Stimulated activated CD4-positive, alpha-beta T cell treated with anti-CD3 and anti-CD28 coated beads, Interleukin-12 subunit alpha, Interleukin-12 subunit beta, amount 100 ng/mL, for 24 hours (primary cell): Measurements from ENCODE around the gene SSRP1.
A peak's percentile ranks its signal among the peaks of the same experiment; 100 is the strongest.
"Not testable (repeated sequence)": the region's sequence is repeated elsewhere in the genome, so short reads cannot be mapped to it uniquely, and the experiment has no call there.

ENCODE experiments used
- DNase-seq, 2 experiments: peaks; one replicate each; pipeline ENCODE4 v3.0.0-alpha.2; 2020; ENCODE audit warnings: low read depth in 2 of 2

The SSRP1 gene, protein sequence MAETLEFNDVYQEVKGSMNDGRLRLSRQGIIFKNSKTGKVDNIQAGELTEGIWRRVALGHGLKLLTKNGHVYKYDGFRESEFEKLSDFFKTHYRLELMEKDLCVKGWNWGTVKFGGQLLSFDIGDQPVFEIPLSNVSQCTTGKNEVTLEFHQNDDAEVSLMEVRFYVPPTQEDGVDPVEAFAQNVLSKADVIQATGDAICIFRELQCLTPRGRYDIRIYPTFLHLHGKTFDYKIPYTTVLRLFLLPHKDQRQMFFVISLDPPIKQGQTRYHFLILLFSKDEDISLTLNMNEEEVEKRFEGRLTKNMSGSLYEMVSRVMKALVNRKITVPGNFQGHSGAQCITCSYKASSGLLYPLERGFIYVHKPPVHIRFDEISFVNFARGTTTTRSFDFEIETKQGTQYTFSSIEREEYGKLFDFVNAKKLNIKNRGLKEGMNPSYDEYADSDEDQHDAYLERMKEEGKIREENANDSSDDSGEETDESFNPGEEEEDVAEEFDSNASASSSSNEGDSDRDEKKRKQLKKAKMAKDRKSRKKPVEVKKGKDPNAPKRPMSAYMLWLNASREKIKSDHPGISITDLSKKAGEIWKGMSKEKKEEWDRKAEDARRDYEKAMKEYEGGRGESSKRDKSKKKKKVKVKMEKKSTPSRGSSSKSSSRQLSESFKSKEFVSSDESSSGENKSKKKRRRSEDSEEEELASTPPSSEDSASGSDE

GRCh38 chr11:57335343-57336110 lies at the start of gene SSRP1:
TSS of gene SSRP1 (minus strand) at chr11:57335892. CDS start at chr11:57335121, 771 bp downstream.
- DNase-seq = peak; percentile 77 to 84

GRCh38 chr11:57380975-57381374 lies 45.3 kb upstream of the SSRP1 start, which contains the start of gene PRG3:
TSS of gene PRG3 (minus strand) at chr11:57381150. CDS start at chr11:57380708, 442 bp downstream.
- DNase-seq = no peak

DNA sequence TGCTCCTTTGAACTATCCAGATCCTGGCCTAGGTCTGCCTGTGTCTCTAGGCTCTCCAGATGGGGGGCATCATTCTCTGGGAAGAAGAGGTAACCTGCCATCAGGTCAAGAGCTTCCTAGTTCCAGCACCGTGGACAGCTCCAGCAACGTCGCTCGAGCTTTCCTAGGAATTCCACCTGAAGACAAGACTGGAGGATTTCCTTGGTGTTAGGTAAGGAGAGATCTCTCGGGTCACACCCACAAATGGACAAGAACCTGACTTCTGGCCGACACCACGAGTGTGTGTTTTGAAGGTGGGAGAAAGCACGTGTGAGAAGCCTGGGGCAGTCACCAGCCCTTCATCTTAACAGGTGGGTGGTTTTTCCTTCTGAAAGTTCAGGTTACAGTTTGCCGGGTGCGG lies 44.0 kb upstream of the SSRP1 start:
- DNase-seq = no peak

DNA sequence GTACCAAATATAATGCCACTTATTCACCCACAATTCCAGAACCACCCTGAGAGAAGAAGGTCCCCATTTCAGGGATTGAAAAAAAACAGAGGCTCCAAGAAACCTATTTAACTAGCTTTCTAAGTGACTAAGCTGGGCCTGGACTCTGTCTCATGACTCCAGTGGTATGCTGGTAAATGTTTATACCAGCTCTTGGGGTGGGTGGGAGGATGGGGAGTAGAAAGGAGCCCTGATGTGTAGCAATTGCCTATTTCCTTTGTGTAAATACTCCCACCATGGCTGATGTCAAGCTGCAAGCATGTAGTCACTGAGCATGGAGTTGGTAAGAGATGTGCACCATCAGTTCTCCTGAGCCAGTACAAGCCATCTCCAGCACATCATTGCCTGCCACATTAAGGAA lies 42.5 kb upstream of the SSRP1 start:
- no peak for DNase-seq

GRCh38 chr11:57377107-57377506 lies 41.4 kb upstream of the SSRP1 start:
- no peak for DNase-seq

DNA sequence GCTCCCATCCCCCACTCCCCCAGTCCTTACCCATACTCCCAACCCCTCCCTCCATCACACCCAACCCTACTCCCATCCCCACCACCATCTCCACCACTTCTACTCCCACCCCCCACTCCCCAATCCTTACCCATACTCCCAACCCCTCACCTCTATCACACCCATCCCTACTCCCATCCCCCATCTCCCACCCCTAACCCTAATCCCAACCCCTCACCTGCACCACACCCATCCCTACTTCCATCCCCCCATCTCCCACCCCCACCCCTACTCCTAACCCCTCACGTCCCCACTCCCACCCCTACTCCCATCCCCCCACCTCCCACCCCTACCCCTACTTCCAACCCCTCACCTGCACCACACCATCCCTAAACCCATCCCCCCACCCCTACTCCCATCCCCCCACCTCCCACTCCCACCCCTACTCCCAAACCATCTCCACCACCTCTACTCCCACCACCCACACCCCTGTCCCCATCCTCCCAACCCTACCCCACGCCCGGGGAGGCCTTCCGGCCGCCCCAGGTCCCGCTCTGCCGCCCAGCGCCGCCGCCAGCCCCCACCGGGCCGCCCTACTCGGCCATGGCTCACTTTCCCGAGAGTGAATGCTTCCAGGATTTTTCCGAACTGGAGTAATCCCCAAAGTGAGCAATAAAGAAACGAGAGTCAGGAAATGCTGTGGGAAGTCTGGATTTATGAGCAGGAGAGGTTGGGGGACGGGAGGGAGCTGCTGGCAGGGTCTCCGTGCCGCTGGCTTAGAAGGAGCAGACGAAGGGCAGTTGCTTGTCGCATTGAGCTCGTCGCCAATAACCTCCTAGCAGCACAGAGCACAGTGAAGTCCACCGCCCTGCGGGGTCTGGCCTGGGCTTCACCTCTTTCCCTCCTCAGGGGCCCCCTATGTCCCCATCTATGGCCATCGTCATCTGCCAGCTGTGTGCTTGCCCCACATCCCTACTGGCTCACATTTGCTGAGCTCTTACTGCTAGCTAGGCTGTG lies 40.7 kb upstream of the SSRP1 start:
- DNase-seq = no peak

DNA sequence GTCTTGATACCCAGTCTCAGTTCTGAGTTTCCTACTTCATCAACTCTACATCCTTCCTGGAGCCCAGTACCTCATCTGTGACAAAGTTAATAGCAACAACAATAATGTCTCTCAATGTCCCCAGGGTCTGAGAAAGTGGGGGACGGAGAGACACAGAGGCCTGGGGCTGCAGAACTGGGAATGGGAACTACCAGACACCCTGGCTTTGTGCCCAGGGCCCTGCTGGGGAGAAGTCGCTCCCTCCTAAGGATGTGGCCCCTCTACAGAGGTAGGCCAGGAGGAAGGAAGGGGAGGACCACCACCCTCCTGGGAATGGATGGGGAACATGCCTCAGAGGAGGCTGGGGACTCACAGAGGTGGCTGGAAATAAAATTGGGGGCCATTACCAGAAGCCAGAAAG lies 39.8 kb upstream of the SSRP1 start:
- DNase-seq = no peak

- DNase-seq = no peak
Observed at GRCh38 chr11:57374966-57375365, 39.3 kb upstream of the SSRP1 start.

- no peak for DNase-seq
Observed at GRCh38 chr11:57373146-57373545, 37.5 kb upstream of the SSRP1 start.

DNA sequence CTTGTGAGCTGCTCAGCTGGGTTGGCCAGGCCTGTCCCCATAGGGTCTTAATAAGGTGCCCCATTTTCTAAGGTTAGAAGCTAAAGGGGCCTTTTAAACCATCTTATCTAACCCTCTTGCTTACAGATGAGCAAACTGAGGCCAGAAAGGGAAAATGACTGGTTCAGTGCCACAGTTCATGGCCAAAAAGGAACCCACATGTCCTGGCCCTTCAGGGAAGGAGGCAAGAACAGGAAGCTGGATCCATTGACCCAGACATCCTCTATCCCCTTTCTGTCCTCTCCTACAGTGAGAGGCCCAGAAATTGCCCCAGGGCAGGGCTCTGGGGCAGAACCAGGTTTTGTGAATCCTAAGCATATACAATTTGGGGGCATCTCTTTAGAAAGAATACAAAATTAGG lies 35.2 kb upstream of the SSRP1 start:
- no peak for DNase-seq

- no peak for DNase-seq
Observed at GRCh38 chr11:57370251-57370650, 34.6 kb upstream of the SSRP1 start.

GRCh38 chr11:57368845-57369232 lies 33.1 kb upstream of the SSRP1 start:
- no peak for DNase-seq

DNA sequence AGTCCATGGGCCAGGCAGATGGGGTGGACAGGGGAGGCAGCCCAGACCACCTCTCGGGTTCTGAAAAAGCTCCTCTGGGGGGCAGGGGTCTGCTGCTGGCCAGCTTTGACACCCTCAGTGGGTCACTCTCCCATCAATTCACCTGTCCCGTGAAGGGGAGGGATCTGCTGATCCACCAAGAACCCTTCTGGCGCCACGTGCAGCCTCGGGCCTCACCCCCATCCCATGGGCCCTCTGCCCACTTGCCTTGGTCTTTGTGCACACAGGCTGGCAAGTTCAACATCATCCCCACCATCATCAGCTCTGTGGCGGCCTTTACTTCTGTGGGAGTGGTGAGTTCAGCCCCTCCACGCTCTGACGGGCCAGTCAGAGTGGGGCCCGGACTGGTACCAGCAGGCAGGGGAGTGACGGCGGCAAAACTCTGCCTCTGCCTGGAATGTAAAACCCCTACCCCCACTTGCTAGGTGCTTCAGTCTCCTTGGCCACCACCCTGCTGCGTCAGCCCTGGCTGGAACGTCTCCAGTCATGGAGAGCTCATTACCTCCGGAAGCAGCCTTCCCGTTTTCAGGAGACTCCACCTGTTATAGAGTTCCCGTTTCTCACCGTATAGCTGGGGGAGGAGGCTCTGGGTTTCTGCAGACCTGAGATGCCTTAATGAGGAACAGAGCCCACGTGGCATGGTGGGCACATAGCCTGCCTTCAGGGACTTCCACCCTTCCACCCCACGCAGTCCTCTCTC lies 32.6 kb upstream of the SSRP1 start:
- DNase-seq = no peak

DNA sequence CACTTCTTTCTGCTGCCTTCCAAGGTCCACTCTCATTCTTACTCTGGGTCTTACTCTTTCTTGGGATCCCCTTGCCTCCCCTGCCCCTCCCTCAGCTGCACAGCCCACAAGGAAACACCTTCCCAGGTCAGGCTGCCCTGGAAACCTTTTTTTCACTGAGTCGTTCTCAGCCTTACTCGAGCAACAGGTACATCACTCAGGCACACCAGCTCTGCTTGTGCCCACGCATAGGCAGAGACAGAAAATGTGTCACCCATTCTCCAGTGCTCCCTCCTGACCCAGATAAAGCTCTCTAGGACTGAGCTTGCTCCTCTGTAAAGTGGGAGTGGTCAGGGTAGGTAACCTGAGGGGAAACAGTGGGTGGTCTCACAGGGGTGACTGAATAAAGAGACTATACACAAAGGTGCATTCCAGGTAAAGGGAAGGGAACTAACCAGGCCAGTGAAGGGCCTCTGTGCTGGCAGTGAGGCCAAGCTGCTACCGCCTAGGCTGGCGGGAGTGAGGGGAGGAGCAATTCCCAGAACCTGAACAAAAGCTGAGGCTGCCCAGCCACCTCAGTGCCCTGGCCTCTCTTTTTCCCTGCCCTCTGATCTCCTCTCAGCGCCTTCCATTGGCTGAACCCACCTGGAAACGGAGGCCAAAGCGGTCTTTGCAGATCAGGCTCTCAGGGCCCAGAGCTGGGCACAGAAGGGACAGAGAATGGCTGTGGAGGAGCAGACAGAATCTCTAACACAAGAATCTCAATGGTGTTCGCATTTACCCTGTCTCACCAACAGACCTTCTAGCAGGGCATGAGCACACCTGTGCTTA lies 29.4 kb upstream of the SSRP1 start:
- DNase-seq = no peak

DNA sequence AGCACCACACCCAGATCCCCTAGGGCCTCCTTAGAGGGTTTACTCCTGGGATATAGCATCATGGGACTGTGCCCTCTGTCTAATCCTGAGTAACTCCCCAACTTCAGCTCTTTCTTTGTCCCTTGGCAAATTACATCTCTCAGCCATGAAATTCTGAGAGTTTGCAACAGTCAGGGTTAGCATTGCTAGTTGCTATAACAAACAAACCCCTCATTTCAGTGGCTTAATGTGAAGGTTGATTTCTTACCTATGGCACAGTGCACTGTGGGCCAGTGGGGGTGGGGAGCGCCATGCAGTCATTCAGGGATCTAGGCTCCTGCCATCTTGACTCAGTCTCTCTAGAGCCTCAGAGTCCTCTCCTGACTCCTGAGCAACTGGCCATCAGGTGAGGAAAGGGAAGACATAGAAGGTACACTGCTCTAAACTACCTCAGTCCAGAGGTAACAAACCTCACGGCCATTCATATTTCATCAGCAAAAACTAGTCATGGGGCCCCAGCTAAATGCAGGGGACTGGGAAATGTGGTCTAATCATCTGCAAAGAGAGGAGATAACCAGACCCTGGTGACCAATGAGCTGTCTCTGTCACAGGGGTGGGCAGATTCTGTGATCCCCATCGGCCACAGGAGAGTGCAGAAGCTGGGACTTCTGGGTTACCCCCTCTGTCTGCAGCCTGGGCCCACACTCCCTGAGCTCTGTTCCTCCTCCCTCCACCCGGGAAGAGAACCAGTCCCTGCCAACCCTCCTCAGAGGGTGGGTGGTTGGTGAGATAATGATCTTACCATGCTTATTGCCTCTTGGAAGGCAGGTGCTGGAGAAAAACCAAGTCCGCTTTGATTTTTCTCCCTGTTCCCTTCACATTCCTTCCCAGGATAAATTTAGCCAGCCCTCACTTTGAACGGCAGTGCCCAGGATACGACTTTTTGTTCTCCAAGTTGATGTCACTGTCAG lies 27.7 kb upstream of the SSRP1 start:
- no peak for DNase-seq

DNA sequence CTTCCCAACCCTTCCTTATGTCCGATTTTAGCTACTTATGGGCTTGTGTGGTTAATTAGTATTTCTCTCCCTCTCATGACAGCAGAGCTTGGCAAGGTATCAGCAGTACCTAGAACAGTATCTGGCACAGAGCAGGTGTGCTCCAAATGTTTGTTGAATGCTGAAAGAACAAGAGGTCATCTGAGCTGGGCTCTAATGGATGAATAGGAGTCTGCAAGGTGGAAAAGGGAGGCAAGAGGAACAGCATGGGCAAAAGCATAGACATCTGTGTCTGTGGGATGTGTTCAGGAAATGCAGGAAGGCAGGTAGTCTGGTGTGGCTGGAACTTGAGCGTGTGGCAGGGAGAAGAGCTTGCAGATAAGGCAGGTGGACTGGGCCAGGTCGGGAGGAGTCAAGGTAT lies 26.2 kb upstream of the SSRP1 start:
- no peak for DNase-seq

DNA sequence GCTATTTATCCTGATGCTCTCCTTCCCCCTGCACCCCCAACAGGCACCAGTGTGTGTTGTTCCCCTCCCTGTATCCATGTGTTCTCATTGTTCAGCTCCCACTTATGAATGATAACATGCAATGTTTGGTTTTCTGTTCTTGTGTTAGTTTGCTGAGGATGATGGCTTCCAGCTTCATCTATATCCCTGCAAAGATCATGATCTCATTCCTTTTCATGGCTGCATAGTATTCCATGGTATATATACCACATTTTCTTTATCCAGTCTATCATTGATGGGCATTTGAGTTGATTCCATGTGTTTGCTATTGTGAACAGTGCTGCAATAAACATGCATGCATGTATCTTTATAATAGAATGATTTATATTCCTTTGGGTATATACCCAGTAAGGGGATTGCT lies 25.7 kb upstream of the SSRP1 start:
- not testable (repeated sequence) for DNase-seq

DNA sequence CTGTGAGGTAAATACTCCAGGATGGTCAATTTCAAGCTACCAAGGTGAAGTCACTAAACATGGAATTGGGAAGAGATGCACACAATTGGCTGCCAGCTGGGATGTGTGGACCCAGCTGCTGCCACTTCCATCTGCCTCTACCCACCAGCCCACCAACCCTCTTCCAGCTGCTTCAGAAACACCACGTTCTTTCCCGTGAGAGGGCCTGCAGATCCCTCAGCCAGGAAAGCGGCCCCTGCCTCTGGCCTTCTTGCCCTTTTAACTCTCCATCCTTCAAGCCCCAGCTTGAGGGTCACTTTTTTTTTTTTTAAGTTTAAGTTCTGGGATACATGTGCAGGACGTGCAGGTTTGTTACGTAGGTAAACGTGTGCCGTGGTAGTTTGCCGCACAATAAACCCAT lies 25.3 kb upstream of the SSRP1 start:
- no peak for DNase-seq
